HG03039 (cell line): ENCODE results near the gene SPATA6.
"Not testable (repeated sequence)": the region's sequence is repeated elsewhere in the genome, so short reads cannot be mapped to it uniquely, and the experiment has no call there.

Experiments
- ATAC-seq: cut with Tn5 transposase; IDR thresholded peaks from one replicate; pipeline ENCODE4 v1.9.1; 2021; ENCODE audit warnings: mild to moderate bottlenecking, moderate library complexity; ENCODE audit not compliant: unreplicated experiment

Gene SPATA6

GRCh38 chr1:48362901-48363300 lies 109.1 kb downstream of the SPATA6 start:
- no peak for ATAC-seq

GRCh38 chr1:48356901-48357300 lies 115.1 kb downstream of the SPATA6 start:
- no peak for ATAC-seq

GRCh38 chr1:48344373-48344772 lies 127.6 kb downstream of the SPATA6 start:
- no peak for ATAC-seq

- no peak for ATAC-seq
Observed at GRCh38 chr1:48341221-48341620, 130.8 kb downstream of the SPATA6 start.

- no peak for ATAC-seq
Observed at GRCh38 chr1:48338257-48338656, 133.7 kb downstream of the SPATA6 start.

- ATAC-seq: no peak
Observed at GRCh38 chr1:48333316-48333715, 138.7 kb downstream of the SPATA6 start.

GRCh38 chr1:48332115-48332514 lies 139.9 kb downstream of the SPATA6 start:
- no peak for ATAC-seq

- no peak for ATAC-seq
Observed at GRCh38 chr1:48329905-48330304, 142.1 kb downstream of the SPATA6 start.

- no peak for ATAC-seq
Observed at GRCh38 chr1:48329486-48329885, 142.5 kb downstream of the SPATA6 start.

- not testable (repeated sequence) for ATAC-seq
Observed at GRCh38 chr1:48311829-48312228, 160.2 kb downstream of the SPATA6 start.

GRCh38 chr1:48309564-48310082 lies 162.4 kb downstream of the SPATA6 start:
- ATAC-seq: no peak

- no peak for ATAC-seq
Observed at GRCh38 chr1:48302652-48303051, 169.4 kb downstream of the SPATA6 start.

GRCh38 chr1:48294656-48295055 lies 177.3 kb downstream of the SPATA6 start:
- no peak for ATAC-seq

- not testable (repeated sequence) for ATAC-seq
Observed at GRCh38 chr1:48294094-48294493, 177.9 kb downstream of the SPATA6 start.

GRCh38 chr1:48292706-48293105 lies 179.3 kb downstream of the SPATA6 start:
- ATAC-seq: no peak

- no peak for ATAC-seq
Observed at GRCh38 chr1:48291421-48291820, 180.6 kb downstream of the SPATA6 start.

- no peak for ATAC-seq
Observed at GRCh38 chr1:48285525-48285924, 186.5 kb downstream of the SPATA6 start.

- not testable (repeated sequence) for ATAC-seq
Observed at GRCh38 chr1:48284696-48285420, 187.1 kb downstream of the SPATA6 start.

- ATAC-seq: not testable (repeated sequence)
Observed at GRCh38 chr1:48282329-48282728, 189.7 kb downstream of the SPATA6 start.

GRCh38 chr1:48277437-48277836 lies 194.6 kb downstream of the SPATA6 start:
- not testable (repeated sequence) for ATAC-seq

- no peak for ATAC-seq
Observed at GRCh38 chr1:48266576-48266975, 205.4 kb downstream of the SPATA6 start.

- ATAC-seq: no peak
Observed at GRCh38 chr1:48263041-48263440, 209.0 kb downstream of the SPATA6 start.
